ENCODE measurements around the gene HEBP1.

HEBP1 gene

DNA sequence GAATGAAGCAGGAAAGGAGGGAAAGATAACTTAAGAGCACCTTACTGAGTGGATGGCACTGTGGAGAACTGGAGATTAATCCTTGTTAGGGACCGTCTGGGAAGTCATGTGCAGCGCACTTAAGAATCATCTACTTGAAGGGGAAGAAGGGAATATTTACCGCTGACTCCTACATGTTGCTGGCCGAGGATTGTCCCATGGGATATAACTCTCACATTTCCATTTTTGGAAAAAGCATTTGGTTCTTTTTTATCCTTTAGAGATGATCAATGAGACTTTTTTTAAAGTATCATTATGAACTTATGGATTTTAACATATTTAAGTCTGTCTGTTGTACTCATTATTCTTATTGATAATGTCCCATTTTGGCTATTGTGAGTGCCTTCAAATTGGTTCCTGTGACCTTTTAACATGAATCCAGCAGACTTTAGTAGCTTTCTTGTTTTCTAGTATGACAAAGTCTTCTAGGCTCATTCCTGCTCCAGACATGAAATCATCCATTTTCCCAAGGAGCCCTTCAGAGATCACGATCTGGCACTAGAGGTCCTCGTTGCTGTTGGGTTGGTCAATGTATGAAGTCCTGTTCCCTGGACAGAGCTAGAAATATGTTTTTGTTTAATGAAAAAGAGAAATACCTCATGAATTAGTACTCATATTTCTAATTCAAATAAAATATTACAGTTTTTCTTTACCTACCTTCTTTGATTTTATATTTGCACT, 23.9 kb upstream of the HEBP1 start:
- peak in 1 of 2 experiments; percentile 53 for DNase-seq (ENCODE audit: low read depth in 1 of 2, low spot score in 1 of 2)
- H3K27ac ChIP-seq (replicated peaks), result no peak overlapping the region

GRCh38 chr12:13022851-13023271, 22.8 kb upstream of the HEBP1 start:
- TF ChIP-seq CTCF (IDR thresholded peaks at IDR 0.05; ENCODE audit: insufficient read depth, low read length) (no peak), SPI1 (IDR thresholded peaks at IDR 0.05; ENCODE audit: borderline replicate concordance, low read depth) (no peak), GABPA (IDR thresholded peaks at IDR 0.05; ENCODE audit: low read depth) (no peak), POLR2AphosphoS5 (IDR thresholded peaks at IDR 0.05; ENCODE audit: low read depth) (no peak)
- TF ChIP-seq, protein P1, sequence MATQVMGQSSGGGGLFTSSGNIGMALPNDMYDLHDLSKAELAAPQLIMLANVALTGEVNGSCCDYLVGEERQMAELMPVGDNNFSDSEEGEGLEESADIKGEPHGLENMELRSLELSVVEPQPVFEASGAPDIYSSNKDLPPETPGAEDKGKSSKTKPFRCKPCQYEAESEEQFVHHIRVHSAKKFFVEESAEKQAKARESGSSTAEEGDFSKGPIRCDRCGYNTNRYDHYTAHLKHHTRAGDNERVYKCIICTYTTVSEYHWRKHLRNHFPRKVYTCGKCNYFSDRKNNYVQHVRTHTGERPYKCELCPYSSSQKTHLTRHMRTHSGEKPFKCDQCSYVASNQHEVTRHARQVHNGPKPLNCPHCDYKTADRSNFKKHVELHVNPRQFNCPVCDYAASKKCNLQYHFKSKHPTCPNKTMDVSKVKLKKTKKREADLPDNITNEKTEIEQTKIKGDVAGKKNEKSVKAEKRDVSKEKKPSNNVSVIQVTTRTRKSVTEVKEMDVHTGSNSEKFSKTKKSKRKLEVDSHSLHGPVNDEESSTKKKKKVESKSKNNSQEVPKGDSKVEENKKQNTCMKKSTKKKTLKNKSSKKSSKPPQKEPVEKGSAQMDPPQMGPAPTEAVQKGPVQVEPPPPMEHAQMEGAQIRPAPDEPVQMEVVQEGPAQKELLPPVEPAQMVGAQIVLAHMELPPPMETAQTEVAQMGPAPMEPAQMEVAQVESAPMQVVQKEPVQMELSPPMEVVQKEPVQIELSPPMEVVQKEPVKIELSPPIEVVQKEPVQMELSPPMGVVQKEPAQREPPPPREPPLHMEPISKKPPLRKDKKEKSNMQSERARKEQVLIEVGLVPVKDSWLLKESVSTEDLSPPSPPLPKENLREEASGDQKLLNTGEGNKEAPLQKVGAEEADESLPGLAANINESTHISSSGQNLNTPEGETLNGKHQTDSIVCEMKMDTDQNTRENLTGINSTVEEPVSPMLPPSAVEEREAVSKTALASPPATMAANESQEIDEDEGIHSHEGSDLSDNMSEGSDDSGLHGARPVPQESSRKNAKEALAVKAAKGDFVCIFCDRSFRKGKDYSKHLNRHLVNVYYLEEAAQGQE (IDR thresholded peaks at IDR 0.05; ENCODE audit: insufficient replicate concordance, low read depth), result no peak
- DNase-seq (ENCODE audit: low read depth in 1 of 2, low spot score in 1 of 2), result no peak
- no peaks in the 10 kb centered on the region for H3K27me3 ChIP-seq (ENCODE audit: insufficient read depth, poor library complexity, severe bottlenecking)
- H3K4me3 ChIP-seq (replicated peaks; ENCODE audit: insufficient read depth, low read length), result no peak overlapping the region
- H3K27ac ChIP-seq (replicated peaks), result no peak overlapping the region

More for the DNA sequence above, 23.9 kb upstream of the HEBP1 start:
- Histone ChIP-seq H3K27me3 (ENCODE audit: insufficient read depth, poor library complexity, severe bottlenecking) (no peaks in the 10 kb centered on the region), H3K4me3 (replicated peaks; ENCODE audit: insufficient read depth, low read length) (no peak overlapping the region)
- no peak for TF ChIP-seq POLR2AphosphoS5 (IDR thresholded peaks at IDR 0.05; ENCODE audit: low read depth)
- TF ChIP-seq SPI1 (IDR thresholded peaks at IDR 0.05; ENCODE audit: borderline replicate concordance, low read depth), result no peak
- peak; percentile 14 for TF ChIP-seq CTCF (IDR thresholded peaks at IDR 0.05; ENCODE audit: insufficient read depth, low read length)
- TF ChIP-seq, protein P1 (IDR thresholded peaks at IDR 0.05; ENCODE audit: insufficient replicate concordance, low read depth), result no peak

- Histone ChIP-seq H3K27me3 (ENCODE audit: insufficient read depth, poor library complexity, severe bottlenecking) (no peaks in the 10 kb centered on the region), H3K4me3 (replicated peaks; ENCODE audit: insufficient read depth, low read length) (no peak overlapping the region), H3K27ac (replicated peaks) (no peak overlapping the region)
- DNase-seq (ENCODE audit: low read depth in 1 of 2, low spot score in 1 of 2), result no peak
- TF ChIP-seq, protein P1 (IDR thresholded peaks at IDR 0.05; ENCODE audit: insufficient replicate concordance, low read depth), result no peak
- TF ChIP-seq SPI1 (IDR thresholded peaks at IDR 0.05; ENCODE audit: borderline replicate concordance, low read depth) (no peak), POLR2AphosphoS5 (IDR thresholded peaks at IDR 0.05; ENCODE audit: low read depth) (no peak), CTCF (IDR thresholded peaks at IDR 0.05; ENCODE audit: insufficient read depth, low read length) (no peak), GABPA (IDR thresholded peaks at IDR 0.05; ENCODE audit: low read depth) (no peak)
Measured at GRCh38 chr12:13011098-13011497, 11.0 kb upstream of the HEBP1 start.
